ENCODE results near the gene PCCB.
"Not testable (repeated sequence)": the region's sequence is repeated elsewhere in the genome, so short reads cannot be mapped to it uniquely, and the experiment has no call there.

Gene PCCB

GRCh38 chr3:136329593-136329992, 79.5 kb downstream of the PCCB start:
- no peak for DNase-seq (ENCODE audit: low spot score)

- no peak for DNase-seq (ENCODE audit: low spot score)
These were observed 80.8 kb downstream of the PCCB start for GRCh38 chr3:136330900-136331299.

- no peak for DNase-seq (ENCODE audit: low spot score)
These were observed 82.2 kb downstream of the PCCB start for GRCh38 chr3:136332302-136332701.

GRCh38 chr3:136332776-136333175, 82.6 kb downstream of the PCCB start:
- DNase-seq (ENCODE audit: low spot score), result no peak

- no peak for DNase-seq (ENCODE audit: low spot score)
These were observed 84.1 kb downstream of the PCCB start for GRCh38 chr3:136334209-136334608.

- DNase-seq (ENCODE audit: low spot score), result not testable (repeated sequence)
These were observed 84.6 kb downstream of the PCCB start for GRCh38 chr3:136334726-136335125.

- DNase-seq (ENCODE audit: low spot score), result no peak
These were observed 86.4 kb downstream of the PCCB start for GRCh38 chr3:136336329-136337100.

GRCh38 chr3:136343446-136343845, 93.3 kb downstream of the PCCB start:
- DNase-seq (ENCODE audit: low spot score), result no peak

GRCh38 chr3:136343873-136344555, 93.9 kb downstream of the PCCB start:
- DNase-seq (ENCODE audit: low spot score), result no peak

GRCh38 chr3:136346486-136346885, 96.3 kb downstream of the PCCB start:
- no peak for DNase-seq (ENCODE audit: low spot score)

GRCh38 chr3:136350132-136350531, 100.0 kb downstream of the PCCB start:
- DNase-seq (ENCODE audit: low spot score), result no peak

GRCh38 chr3:136350557-136350956, 100.4 kb downstream of the PCCB start:
- no peak for DNase-seq (ENCODE audit: low spot score)

GRCh38 chr3:136351351-136351750, 101.2 kb downstream of the PCCB start:
- no peak for DNase-seq (ENCODE audit: low spot score)

GRCh38 chr3:136351905-136352304, 101.8 kb downstream of the PCCB start:
- DNase-seq (ENCODE audit: low spot score), result no peak

- no peak for DNase-seq (ENCODE audit: low spot score)
These were observed 103.3 kb downstream of the PCCB start for GRCh38 chr3:136353461-136353860.

- no peak for DNase-seq (ENCODE audit: low spot score)
These were observed 116.1 kb downstream of the PCCB start for GRCh38 chr3:136366289-136366688.

GRCh38 chr3:136375800-136376199, 125.7 kb downstream of the PCCB start:
- DNase-seq (ENCODE audit: low spot score), result not testable (repeated sequence)

GRCh38 chr3:136377508-136377907, 127.4 kb downstream of the PCCB start:
- no peak for DNase-seq (ENCODE audit: low spot score)

- DNase-seq (ENCODE audit: low spot score), result no peak
These were observed 127.9 kb downstream of the PCCB start for GRCh38 chr3:136378011-136378410.

Data from CD4-positive, alpha-beta T cell treated with Interleukin-2 at 100 ng/mL for 4 hours (primary cell).